Ishikawa (cell line): Measurements from ENCODE around the gene KLF9.

Experiments used
- CREB1 ChIP-seq: IDR thresholded peaks from 2 replicates; pipeline ENCODE4 v1.6.1; 2012; ENCODE audit warnings: low read depth
- EGR1 ChIP-seq: IDR thresholded peaks from 2 replicates; pipeline ENCODE4 v1.6.1; 2012
- FOXM1 ChIP-seq: IDR thresholded peaks from 2 replicates; pipeline ENCODE4 v1.6.1; 2012; ENCODE audit warnings: low read depth, borderline replicate concordance
- MAX ChIP-seq: IDR thresholded peaks from 2 replicates; pipeline ENCODE4 v1.6.1; 2012
- NFIC ChIP-seq: IDR thresholded peaks from 2 replicates; pipeline ENCODE4 v1.6.1; 2012
- RAD21 ChIP-seq: IDR thresholded peaks from 2 replicates; pipeline ENCODE4 v1.6.1; 2012; ENCODE audit warnings: low read depth
- REST ChIP-seq: IDR thresholded peaks from 2 replicates; pipeline ENCODE4 v1.6.1; 2012; ENCODE audit warnings: low read depth, mild to moderate bottlenecking
- TAF1 ChIP-seq: IDR thresholded peaks from 2 replicates; pipeline ENCODE4 v1.6.1; 2012; ENCODE audit warnings: low read depth, mild to moderate bottlenecking
- TCF12 ChIP-seq: IDR thresholded peaks from 2 replicates; pipeline ENCODE4 v1.6.1; 2012; ENCODE audit warnings: low read depth
- TF ChIP-seq, protein P1 (sequence below): IDR thresholded peaks from 2 replicates; pipeline ENCODE4 v1.6.1; 2012

DNA sequence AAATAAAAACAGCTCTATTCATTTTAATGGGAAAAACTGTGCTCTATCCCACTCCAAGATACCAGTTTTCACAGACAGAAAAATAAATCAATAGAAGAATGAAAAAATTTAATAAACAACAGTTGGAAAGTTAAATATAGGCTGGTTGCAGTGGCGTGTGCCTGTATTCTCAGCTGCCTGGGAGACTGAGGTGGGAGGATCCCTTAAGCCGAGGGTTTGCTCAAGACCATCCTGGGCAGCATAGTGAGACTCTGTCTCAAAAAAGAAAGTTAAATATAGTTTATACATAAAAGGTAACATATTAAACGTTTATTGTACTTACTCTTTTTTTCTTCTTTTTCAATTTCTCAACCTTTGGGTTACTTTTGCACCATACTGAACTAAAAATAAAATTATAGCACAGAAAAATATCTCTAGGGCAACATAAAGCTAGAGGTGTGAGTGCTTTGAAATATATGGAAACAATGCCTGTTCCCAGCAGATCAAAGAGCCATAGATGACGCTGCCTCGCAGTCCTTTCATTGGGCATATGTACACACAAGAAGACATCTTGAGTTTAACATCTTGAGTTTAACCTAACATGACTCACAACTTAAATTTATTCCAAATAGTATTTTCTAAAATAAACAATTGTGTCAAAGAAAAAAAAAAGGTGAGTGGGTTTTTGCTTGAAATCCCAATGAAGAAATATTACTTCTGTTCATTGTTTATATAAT lies 25.7 kb upstream of the KLF9 start:
- TF ChIP-seq MAX (no peak), CREB1 (no peak), REST (no peak), TAF1 (no peak), RAD21 (no peak), FOXM1 (no peak), TCF12 (no peak), EGR1 (no peak), NFIC (no peak)
- TF ChIP-seq, protein P1, sequence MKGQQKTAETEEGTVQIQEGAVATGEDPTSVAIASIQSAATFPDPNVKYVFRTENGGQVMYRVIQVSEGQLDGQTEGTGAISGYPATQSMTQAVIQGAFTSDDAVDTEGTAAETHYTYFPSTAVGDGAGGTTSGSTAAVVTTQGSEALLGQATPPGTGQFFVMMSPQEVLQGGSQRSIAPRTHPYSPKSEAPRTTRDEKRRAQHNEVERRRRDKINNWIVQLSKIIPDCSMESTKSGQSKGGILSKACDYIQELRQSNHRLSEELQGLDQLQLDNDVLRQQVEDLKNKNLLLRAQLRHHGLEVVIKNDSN = no peak
